ENCODE results near the gene RPP25L.

RPP25L gene

DNA sequence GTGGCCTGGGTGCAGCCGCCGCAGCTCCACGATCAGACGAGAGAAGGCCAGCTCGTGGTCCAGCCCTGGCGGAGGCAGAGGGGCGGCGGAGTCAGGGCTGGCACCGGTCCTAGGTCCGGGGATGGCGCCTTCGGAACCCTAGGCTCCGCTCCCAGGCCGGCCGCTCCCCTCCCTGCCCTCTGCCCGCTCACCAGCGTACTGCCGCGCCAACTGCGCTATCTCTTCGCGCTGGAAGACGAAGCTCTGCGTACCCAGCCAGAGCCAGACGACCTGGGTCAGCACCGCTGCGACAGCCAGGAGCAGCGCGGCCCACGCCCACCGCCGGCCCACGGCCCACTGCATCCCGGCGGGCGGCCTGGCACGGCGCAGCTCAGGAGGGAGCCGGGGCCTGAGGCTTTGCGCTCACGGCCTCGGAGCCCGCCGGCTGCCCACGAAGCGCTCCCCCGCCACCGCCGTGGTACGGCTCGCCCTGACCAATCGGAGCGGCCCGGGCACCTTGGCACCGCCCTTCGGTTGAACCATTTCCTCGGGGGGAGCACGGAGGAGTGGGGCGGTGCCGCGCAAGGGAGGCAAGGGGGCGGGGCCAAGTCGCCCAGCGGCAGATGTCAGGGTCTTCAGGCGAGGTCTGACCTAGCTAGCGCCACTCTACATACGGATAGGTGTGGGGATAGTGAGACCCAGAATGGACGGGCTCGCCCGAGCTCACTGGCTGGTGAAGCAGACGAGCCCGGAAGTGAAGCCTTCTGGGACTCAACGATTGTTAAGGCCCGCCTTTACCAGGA lies 25.6 kb upstream of the RPP25L start, which contains the start of gene SIGMAR1:
TSS of gene SIGMAR1 (minus strand) at position 432 of the 782 bp plus-strand sequence. CDS start at position 342, 90 bp downstream.
- DNase-seq: peak; percentile 89 to 96

DNA sequence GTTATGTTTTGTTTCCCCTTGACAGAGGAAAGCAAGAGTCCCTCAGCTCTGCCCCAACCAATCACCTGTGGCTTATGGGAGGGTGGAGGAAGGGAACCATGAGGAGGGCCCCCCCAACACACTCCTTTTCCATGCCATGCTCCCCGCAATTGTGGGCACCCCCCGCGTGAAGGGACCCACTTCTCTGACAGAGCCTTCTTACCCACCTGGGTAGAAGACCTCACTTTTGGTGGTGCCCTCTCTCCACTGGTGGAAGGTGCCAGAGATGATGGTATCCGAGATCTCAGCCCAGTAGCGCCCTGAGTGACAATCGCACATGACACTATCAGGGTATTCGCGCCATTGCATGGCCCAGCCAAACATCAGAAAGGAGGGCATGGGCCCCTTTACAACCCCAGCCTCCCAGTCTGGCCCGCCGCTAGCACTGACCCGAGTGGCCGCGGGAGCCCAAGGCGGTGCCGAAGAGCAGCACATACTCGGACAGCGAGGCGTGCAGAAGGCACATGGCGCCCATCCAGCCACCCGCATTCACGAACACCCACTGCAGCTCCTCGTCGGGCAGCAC lies 25.0 kb upstream of the RPP25L start:
- DNase-seq: peak in 1 of 2 donors; percentile 15

DNA sequence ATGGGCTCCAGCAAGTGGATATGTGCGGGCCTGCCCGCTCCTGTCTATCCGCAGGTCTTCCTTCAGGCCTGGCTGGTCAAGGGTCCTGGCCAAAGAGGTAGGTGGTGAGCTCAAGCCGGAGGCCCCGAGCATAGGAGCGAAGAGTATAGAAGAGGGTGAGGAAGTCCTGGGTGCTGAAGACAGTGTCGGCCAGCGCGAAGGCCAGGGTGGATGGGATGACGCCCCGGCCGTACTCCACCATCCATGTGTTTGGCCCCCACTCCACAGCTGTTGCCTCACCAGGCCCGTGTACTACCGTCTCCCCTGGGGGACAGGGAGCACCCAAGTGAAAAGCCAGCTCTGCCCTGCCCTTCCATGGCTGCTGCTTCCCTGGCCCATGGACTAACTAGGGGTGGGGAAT lies 23.7 kb upstream of the RPP25L start:
- no peak for DNase-seq

DNA sequence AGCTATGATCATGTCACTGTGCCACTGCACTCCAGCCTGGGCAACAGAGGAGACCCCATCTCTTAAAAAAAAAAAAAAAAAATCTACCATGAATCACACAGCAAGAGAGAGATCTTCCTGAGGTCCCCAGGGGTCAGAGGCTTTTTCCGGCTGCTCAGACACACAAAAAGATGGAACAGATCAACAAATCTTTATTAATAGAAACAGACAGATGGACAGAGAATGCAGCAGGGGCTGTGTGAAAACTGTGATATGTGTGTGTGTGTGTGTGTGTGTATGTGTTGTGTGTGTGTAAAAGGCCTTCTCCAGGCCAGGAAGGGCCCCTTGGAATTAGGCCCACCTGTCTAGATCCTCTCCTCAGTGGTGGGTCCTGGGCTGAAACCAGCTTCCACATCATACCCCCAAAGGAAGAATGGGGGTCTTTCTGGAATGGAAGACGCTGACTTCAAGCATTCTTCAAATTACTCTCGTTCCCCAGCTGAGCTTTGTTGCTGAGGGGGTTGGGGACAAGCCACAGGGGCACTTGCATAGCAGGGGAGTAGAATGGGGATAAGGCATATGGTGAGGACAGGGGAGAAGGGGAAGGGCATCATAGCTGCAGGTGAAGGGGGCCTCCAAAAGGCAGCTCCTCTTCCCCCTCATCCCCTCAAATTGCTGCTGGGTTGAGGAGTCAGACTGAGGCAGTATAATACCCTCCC lies 22.8 kb upstream of the RPP25L start:
- no peak for DNase-seq

DNA sequence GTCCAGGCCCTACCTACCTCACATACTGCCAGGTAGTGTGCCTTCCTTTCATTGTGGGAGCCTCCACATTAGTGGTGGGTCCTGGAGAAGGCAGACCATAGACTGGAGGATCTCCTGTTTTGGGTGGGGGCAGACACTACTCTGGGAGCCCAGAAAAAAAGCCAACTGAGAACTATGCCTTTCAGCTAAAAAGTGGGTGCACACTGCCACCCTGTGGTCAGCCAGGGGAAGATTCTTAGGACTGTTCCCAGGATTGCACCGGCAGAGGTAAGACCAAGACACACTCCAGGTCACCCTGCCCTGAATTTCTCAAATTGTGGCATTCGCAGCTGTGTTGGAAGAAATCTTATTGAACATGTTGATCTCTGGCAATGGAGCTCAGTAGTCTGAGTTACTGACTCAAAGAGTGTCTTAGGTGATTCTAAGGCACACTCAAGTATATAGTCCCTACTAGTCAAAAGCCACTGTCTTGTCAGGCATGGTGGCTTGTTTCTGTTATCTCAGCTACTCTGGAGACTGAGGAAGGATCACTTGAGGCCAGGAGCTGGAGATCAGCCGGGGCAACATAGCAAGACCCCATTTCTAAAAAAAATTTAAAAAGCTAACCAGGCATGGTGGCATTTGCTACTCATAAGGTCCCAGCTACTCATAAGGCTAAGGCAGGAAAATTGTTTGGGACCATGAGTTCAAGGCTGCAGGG lies 22.1 kb upstream of the RPP25L start:
- peak; percentile 76 to 85 for DNase-seq

DNA sequence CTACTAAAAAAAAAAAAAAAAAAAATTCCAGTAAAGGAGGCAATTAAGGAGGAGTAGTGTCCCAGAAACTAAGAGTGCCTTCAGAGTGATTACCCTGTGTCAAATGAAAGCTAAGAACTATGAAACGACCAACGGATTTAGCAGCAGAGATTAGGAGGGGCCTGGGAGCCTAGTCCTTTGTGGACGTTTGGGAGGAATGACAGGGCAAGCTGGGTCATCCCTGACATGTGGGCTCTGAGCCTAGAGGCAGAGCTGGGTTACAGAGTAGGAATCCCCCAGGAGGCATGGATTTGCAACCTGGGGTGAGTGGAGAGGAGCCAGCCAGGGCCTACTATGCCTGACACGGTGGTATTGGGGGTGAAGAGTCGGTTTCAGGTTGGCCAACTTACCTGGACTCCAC lies 21.3 kb upstream of the RPP25L start:
- no peak for DNase-seq

DNA sequence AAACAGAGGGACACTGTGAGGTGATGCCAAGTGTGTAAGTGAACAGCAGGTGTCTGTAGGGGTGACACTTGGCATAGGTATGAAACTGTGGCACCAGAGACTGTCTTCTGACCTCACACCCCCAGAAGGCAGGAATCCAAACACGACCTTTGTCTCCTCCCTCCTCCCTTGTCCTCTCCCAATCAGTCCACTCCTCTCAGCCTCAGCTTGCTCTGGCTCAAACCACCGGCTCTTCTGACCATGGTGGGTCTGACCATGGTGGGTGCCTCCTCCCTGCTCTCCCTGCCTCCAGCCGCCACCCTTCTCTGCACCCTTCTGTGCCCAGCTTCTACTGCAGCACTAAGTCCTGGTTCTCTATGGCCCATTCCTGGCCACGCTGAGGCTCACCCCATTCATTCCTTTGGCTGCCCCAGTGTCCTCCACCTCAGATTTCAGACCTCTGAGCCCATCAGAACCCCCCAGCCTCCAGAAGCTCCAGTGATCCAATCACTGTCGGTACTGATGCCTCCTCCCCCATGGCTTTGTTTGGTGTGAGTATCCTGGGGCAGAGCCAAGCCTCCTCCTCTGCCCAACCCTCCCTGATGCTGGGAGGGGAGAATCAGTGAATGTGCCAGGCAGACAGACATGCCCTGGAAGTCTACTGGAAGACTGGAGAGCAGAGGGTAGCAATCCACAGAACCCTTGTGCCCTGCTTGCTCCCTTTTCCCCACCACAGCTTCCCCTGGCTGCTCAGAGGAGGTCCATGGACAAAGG lies 18.7 kb upstream of the RPP25L start:
- DNase-seq: no peak

DNA sequence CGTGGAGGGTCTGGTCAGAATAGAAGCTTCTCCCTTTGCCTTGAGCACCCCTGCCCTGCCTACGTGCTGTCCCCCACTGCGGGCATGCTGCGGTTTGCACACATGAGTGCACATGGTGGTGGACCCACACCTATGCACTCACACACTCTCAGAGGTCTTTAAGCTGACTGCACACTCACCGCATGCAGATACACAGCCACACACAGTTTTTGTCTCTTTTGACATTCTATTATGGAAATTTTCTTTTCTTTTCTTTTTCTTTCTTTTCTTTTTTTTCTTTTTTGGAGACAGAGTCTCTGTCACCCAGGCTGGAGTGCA lies 17.6 kb upstream of the RPP25L start:
- no peak for DNase-seq

DNA sequence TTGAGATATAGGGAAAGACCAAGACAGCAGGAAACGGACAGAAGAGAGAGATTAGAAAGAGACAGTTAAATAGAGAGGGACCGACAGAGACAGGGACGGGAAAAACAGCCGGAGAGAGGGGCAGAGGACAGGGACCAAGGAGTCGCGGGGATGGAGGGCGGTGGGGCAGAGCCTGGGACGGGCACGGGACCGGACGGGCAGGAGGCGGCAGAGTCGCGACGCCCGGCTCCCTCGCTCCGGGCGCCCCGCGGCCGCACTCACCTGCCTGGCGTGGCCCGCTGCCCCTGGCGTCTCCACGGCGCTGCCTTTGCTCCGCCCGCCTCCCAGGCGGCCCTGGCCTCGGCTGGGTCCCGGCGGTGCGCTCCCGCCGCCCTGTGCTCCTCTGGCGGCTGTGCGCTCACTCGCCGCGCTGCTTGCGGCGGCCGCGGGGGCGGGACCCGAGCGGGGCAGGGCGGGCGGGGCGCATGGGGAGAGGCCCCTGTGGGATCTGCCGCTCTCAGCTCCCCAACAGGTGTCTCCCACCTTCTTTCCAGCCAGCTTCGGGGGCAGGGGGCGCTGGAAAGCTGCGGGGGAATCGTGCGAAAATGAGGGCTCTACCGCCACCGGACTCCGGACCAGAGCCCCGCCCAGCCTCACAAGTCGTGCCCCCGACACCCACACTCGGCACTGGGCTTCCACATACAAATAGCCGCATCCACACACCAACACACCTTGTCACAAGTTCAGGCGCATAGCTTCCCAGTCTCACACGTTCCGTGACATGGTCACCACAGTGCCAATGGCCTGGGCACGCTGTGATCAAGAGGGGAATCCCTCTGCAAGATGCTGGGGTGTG lies 17.0 kb upstream of the RPP25L start, which contains the start of gene ARID3C:
TSS of gene ARID3C (minus strand) at position 411 of the 835 bp plus-strand sequence. CDS start 1,052 bp downstream, outside the sequence.
- DNase-seq: peak in 1 of 2 donors; percentile 55

DNA sequence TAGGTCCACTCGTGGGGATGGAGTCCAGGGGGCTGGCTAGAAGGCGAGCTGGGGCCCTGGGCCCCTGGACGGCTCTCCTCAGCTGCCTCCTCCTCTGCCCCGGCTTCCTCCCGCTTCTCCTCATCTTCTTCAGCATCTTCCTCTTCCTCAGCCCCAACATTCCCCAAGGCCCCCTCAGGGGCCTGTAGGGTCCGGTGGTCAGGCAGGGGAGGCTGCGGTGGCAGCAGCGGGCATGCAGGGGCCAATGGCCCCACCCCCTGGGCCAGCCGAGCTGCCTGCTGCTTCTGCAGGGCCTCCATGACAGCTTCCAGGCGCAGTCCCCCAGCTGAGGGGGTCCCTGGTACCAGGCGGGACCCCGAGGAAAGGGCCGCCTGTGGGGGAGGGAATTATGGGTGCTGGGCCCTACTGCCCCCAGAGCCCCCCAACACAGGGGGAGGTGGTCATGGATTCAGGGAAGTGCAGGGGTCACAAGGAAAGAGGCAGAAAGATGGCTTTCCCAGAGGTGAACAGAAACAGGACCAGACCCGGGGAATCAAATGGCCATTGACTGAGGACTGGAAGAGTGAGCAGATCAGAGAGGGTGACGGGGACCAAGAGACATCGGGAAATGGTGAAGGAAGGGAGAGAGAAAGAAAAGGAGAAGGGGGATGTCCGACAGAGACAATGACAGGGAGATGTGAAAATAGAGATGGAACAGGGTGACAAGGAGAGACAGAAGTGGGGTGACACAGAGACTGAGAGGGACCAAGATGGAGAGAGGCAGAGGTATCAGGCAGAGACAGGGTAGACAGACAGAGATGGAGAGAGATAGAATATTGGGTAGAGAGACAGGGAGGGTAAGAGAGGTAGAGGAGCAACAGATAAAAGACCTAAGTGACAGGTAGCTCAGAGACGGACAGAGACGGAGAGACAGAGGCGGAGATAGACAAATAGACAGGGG lies 16.1 kb upstream of the RPP25L start:
- DNase-seq: no peak

DNA sequence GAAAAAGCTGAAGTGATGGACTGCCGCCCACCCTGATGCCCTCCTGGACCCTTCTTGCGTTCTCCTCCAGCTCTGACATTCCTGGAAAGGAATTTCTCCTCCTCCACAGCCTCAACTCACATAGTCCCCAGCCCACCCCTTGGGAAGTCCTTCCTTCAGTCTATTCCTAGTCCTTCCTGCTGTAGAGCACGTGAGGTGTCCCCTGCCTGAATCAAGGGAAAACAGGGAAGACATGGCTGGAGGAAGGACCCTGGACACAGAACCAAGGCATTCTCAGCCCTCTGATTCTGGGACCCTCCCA lies 13.2 kb upstream of the RPP25L start:
- no peak for DNase-seq

DNA sequence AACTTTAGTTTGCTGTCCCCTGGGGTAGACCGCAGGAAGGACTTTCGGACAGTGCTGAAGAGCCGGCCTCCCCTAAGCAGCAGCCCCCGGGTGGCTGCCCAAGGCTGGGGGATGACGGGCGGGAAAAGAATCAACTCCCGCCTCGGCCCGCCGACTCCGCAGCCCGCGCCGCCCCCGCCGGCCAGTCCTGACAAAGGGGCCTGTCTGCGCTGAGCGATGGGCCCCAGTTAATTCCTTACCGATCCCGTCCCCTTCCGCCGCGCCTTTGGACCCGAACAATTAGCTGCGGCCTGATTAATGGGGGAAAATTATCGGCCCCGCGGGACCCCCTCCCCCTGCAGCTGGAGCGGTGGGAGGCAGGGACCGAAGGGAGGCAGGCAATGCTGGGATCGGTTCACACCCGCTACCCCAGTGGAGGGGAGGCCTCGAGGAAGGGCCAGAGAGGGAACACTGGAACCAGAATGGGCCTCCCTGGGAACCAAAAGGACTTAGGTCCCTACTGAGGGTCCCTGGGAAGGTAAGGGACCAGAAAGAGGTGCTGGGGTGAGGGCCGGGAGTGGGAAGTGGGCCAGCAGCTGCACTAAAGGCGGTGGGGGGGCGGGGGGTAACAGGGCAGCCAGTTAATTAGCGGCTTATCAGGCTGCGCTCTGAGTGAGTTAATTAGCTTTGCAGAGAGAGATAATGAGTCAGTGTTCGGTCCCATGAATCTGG lies 12.7 kb upstream of the RPP25L start:
- no peak for DNase-seq

DNA sequence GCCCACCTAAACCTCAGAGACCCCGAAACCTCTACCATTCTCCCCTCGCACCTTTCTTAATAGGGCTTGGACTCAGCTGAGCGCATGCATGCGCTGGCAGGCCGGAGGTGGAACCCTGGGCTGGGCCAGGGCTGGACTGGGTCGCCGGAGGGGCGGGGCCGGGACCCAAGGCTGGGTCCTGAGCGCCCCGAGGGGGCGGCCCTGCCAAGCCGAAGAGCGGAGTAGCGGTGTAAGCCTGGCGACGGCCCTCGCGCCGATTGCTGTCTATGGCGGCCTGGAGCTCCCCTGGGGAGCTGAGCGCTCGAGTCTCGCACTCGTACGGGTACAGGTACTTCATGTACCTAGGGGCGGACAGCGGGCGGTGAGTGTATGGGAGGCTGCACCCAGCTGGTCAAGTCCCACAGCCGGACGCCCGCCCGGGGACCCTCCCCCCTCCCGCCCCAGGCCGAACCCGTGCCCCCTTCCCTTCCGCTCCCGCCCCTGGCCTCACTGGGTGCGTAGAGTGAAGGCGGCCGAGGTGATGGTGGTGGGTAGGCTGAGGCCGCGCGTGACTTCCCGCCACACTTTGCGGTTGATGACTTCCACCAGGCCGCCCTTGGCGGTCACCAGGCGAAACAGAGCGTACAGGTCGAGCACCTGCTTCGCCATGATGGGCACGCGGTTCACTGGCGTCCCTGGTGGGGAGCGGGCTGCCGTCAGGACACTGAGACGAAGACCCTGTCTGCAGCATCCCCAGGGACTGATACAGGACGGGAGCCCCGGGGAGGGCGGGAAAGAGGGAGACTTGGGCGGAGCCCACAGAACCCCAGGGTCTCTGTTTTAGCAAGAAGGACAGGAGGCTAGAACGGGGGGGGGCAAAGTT lies 11.7 kb upstream of the RPP25L start:
- DNase-seq: peak; percentile 18 to 29

DNA sequence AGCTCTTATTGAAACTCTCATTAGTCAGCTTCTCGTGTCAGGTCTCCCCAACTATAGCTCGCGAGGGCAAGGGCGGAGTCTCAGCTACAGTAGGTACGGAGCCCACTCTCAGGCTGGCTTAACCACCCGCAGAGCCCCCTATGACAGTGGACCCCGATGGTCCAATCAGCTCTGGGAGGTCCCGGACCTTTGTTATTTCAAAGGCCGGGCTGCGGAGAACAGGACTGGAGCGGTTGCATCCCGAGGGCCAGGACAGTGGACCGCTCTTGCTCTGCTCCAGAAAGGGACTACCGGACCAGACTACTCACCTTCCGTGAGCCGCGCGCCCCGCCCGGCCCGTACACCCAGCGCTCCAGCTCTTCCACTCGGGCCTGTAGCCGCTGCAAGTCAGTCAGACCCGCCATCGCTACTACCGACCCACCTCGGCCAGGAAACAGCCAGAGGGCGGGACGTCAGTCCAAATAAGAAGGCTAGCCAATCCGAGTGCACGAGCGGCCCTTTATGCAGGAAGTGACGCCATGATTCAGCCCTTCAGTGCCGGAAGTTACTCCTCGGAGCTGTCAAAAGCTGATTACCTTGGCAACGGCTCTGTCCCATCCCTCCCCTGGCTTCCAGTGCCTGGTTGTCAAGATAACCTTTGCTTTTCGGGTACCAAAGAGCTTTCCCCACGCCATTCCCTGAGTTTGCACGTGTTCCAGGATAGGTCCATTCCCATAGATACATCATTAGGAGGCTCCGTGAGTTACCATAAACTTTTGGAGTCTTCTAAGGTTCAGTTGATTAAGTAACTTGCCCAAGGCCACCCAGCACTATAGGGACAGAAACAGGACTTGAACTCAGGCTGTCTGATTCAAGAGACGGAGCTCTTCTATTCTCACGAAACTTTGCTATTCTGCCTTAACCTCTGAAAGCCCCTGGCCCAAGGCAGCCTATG lies 8.4 kb upstream of the RPP25L start, which contains the start of gene DCTN3:
TSS of gene DCTN3 (minus strand) at position 435 of the 934 bp plus-strand sequence. CDS start at position 404, 31 bp downstream.
- DNase-seq: peak; percentile 95

DNA sequence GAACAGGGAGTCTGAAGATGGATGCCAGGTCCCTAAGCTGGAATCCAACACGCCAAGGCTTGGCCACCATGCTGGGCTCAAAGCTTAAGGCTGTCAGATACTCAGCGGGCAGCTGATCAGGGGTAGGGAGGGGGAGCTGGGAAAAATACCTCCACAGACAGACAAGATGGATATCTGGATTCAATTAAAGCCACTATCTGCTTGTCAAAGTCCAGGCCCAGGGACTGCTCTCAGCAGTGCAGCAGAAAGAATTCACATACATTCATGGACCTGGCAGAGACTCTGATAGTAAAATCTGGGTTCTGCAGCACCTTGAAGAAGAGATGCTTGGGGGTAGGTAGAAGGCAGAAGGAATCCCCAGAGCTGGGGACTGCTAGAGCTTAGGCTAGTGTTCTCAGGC lies 3.2 kb upstream of the RPP25L start:
- no peak for DNase-seq

DNA sequence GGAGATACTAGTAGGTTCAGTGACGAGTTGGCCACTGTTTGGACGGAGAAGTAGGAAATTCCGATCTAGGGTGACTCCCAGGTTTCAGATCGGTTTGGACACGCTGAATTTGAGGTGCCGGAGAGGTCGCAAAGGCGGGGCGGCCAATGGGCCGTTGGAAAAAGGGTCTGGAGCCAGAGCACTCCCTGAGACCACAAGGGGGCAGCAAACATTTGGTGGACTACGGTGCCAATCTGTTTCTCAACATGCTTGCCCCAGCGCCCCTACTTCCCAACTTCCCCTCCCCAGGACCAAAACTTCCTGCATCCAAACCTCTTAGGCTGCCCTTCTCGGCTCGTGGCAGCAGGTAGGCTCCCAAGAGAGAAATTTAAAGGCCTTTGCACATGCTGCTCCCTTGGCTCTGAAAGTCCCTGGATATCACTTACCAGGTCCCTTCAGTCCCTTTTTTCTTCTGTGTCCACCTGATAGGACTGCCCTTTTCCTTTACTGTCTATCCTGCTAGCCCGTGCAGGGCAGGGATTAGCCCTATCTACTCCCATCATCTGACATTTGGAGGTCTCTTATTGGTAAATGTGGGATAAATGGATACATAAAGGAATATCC lies 992 bp upstream of the RPP25L start:
- DNase-seq: peak; percentile 71 to 78

DNA sequence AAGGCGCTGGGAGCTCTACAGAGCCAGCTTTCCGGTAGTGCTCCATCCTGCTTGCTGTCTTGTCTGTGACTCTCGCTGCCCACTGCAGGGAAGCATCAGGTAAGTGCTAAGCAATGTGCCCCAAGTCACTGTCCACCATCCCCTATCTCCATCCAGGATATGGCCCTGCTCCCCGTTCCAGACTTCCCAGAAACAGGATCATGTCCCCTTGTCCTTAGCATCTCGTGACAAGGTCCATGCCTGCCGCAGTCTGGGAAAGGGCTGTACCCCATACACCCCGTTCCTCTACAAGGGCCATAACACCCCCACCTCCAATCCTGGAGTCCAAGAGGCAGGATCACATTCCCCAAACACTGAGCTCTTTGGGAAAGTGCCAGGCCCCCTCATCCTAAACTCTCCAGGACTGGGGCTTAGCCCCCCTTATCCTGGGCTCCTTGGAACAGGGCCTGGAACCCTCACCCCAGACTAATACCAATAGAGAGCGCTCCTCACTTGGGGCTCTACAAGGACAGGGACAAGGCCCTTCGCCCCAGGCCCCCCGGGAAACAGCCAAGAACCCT lies 566 bp downstream of the RPP25L start:
- no peak for DNase-seq
